GM19240 (cell line): Measurements from ENCODE around the gene SAMHD1.

Experiments used
- DNase-seq: peaks from one replicate; pipeline ENCODE4 v3.0.0; 2011; ENCODE audit warnings: low spot score; ENCODE audit not compliant: insufficient read length

Gene SAMHD1

GRCh38 chr20:36873498-36874189 is 77.9 kb downstream of the SAMHD1 start:
- no peak for DNase-seq

GRCh38 chr20:36872852-36873251 is 78.7 kb downstream of the SAMHD1 start:
- DNase-seq, result no peak

- no peak for DNase-seq
Measured at GRCh38 chr20:36871640-36872570, 79.6 kb downstream of the SAMHD1 start.

- no peak for DNase-seq
Measured at GRCh38 chr20:36866681-36867495, 84.6 kb downstream of the SAMHD1 start.

- DNase-seq, result no peak
Measured at GRCh38 chr20:36866164-36866563, 85.3 kb downstream of the SAMHD1 start.

GRCh38 chr20:36865861-36866149 is 85.7 kb downstream of the SAMHD1 start:
- no peak for DNase-seq

- no peak for DNase-seq
Measured at GRCh38 chr20:36865076-36865860, 86.2 kb downstream of the SAMHD1 start.

- DNase-seq, result no peak
Measured at GRCh38 chr20:36862857-36863668, 88.4 kb downstream of the SAMHD1 start.

- no peak for DNase-seq
Measured at GRCh38 chr20:36861875-36862801, 89.4 kb downstream of the SAMHD1 start.

GRCh38 chr20:36861625-36861874 is 90.0 kb downstream of the SAMHD1 start:
- no peak for DNase-seq

- no peak for DNase-seq
Measured at GRCh38 chr20:36860811-36861624, 90.5 kb downstream of the SAMHD1 start.

- DNase-seq, result no peak
Measured at GRCh38 chr20:36860339-36860738, 91.2 kb downstream of the SAMHD1 start.

GRCh38 chr20:36859700-36860330 is 91.7 kb downstream of the SAMHD1 start:
- no peak for DNase-seq

GRCh38 chr20:36859282-36859555 is 92.3 kb downstream of the SAMHD1 start:
- DNase-seq, result no peak

GRCh38 chr20:36856691-36857635 is 94.5 kb downstream of the SAMHD1 start:
- no peak for DNase-seq

- no peak for DNase-seq
Measured at GRCh38 chr20:36856195-36856594, 95.3 kb downstream of the SAMHD1 start.

- no peak for DNase-seq
Measured at GRCh38 chr20:36855241-36855657, 96.3 kb downstream of the SAMHD1 start.
